DMS153 (cell line): Measurements from ENCODE around the gene PKIG.

ENCODE experiments used
- DNase-seq: peaks from one replicate; lab custom pipeline; 2025; lab: John Stamatoyannopoulos, UW

The PKIG gene

GRCh38 chr20:44596876-44597275, 14.5 kb downstream of the PKIG start:
- DNase-seq: no peak

- no peak for DNase-seq
Observed at GRCh38 chr20:44597516-44597915, 15.1 kb downstream of the PKIG start.

- DNase-seq: no peak
Observed at GRCh38 chr20:44597930-44598329, 15.6 kb downstream of the PKIG start.

DNA sequence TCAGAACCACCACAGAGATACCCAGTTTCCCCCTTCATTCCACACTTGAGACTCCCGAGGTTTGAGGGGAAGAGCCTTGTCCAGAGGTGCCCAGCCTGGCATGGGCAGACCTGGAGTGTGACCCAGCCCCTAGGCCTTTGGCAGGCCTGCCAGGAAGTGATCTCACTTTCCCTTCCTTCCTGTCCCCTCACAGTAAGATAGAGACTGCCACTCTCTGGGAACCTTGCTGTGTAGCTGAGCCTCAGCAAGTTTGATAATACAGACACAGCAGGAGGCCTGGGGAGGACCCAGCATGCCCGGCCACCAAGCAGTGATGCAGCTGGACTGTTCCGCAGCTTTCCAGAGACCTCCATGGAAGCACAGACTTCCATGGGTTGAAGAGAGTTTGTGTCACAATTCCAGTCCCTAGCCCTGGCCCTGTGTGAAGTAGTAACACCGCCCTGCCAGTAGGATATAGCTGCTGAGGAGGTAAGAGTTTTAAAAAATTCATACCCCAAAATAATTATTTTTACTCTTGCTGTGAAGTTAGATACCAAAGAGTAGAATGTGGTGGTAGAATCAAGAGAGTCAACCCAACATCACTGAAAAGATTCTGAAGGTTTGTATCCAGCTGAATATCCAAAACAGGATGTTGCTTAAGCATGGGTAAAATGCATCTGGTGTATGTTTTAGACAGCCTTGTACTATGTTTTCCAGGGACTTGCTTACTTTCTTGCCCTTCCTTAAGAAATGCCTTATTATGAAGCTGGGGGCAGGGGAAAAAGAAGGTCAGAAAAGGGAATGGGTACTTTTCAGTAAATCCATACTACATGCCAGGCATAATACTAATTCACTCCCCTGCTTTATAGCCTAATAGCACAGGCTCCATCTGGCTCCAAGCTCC, 16.3 kb downstream of the PKIG start:
- DNase-seq: no peak

DNA sequence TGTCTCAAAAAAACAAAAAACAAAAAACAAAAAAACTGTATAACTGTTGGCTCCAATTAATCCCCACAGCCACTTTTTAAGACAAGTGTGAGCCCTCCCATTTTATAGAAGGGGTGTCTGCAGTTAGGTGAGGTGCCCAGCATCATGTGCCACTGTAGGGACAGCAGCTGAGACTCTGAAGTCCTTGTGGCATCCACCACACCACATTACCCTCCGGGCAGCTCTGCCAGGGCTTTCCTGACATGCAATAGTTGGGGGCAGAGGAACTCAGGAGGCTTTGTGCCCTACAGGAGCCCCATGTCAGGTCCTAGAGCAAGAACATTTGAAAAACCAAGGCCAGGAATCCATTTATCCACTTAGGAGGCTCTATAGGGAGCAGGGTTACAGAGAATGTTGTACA, 17.3 kb downstream of the PKIG start:
- no peak for DNase-seq

DNA sequence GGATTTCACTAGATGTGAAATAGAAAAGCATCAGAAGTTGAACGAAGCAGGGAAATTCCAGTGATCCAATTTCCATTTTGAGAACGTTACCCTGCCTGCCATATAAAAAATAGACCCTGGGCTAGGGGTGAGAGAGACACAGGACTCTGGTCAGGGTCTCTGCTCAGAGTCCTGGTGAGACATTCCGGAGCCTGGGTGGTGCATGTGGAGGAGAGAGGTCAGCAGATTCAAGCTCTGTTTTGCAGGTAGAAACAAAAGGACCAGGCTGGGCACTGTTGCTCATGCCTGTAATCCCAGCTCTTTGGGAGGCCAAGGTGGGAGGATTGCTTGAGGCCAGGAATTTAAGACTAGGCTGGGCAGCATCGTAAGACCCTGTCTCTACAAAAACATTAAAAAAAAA, 17.9 kb downstream of the PKIG start:
- DNase-seq: no peak

DNA sequence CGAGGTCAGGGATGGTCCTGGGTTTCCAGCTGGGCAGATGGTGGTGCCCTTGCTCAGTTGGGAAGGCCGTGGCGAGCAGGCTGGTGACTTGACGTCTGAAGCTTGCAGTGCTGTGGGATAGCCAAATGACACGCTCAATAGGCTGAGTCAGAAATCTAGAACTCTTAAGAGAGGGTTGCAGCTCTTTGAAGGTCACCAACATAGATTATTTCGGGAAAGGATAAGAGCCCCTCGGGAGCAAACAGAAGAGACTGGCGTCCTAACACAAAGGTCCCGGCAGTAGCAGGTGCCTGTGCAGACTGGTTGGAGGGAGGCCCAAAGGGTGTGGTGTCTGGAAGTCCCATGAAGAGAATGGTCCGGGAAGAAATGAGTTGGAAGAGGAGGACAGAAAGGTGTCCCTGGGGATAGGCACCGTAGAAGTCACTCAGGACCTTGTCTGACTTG, 18.4 kb downstream of the PKIG start:
- no peak for DNase-seq

DNA sequence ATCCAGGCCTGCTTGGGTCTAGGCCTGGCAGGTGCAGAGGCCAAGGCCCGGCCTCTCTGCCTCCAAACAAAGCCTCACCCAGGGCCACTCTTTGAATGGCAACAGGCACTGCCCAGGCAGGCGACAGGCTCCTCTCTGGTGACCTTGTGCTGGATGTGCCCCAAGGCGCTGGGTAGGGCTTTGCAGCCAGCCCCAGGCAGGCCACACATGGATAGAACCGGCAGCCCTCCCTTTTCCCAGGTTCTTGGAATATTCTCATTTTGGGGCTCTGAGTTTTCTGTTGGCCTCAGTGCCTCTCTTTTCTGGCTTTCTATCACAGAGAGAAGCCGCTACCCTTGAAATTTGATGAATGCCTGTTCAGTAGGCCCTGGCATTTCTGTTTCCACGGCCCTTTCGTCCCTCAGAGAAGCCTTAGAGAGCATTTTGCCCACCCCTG, 18.9 kb downstream of the PKIG start:
- no peak for DNase-seq

GRCh38 chr20:44601801-44602204, 19.4 kb downstream of the PKIG start:
- no peak for DNase-seq

- no peak for DNase-seq
Observed at GRCh38 chr20:44603327-44603726, 20.9 kb downstream of the PKIG start.

GRCh38 chr20:44606725-44607441, 24.5 kb downstream of the PKIG start:
- no peak for DNase-seq

DNA sequence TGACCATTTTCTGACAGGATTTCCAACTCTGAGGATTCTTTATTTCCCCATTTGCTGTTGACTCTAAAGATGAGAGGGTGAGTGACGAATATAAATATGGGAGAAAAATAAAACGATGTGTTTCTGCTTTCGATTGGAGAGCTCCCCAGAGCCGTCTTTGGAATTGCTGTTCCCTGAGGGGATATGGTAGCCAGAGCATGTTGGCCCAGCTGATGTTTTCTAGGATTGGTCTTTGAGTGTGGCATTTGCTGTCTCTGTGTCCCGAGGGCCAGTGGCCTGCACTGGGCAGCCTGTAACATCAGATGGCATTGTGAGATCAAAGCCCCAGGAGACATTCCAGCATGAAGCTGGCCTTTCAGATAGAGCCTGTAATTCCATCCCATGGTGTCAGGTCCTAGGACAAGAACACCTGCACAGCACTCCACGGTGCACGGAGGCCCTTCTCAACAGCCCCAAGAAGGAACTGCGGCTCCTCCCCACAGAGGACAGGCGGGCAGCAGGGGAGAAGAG, 26.7 kb downstream of the PKIG start:
- no peak for DNase-seq

GRCh38 chr20:44609516-44610312, 27.3 kb downstream of the PKIG start:
- DNase-seq: peak; percentile 69

GRCh38 chr20:44610313-44610962, 28.1 kb downstream of the PKIG start:
- no peak for DNase-seq

DNA sequence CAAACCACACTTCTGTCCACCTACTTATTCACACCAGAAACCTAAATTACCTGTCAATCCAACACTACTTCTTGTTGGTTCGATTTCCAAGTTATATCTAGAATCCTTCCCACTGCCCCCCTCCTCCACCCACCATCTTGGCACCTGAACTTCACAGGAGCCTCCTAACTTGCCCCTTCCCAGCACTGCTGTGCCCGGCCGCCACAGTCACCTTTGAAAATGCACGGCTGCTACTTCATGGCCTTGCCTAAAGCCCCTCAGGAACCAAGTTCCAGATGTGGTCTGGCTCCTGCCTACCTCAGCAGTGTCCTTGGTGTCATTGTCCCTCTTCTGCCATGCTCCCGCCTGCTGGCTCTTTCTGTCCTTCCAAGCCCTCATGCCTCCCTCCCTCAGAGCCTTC, 31.2 kb downstream of the PKIG start:
- DNase-seq: no peak

DNA sequence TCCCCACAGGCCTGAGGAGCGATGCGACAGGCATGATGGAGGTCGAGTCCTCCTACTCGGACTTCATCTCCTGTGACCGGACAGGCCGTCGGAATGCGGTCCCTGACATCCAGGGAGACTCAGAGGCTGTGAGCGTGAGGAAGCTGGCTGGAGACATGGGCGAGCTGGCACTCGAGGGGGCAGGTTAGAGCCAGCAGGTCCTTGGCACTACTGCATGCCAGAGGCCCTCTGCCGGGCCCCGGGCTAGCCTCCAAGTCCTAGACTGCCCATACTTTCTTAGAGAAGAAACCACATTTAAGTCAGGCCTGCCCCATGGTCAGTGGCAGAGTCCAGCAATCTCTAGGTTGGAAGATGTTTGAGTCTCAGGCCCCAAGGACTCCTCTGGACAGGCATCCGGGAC, 32.1 kb downstream of the PKIG start:
- no peak for DNase-seq

DNA sequence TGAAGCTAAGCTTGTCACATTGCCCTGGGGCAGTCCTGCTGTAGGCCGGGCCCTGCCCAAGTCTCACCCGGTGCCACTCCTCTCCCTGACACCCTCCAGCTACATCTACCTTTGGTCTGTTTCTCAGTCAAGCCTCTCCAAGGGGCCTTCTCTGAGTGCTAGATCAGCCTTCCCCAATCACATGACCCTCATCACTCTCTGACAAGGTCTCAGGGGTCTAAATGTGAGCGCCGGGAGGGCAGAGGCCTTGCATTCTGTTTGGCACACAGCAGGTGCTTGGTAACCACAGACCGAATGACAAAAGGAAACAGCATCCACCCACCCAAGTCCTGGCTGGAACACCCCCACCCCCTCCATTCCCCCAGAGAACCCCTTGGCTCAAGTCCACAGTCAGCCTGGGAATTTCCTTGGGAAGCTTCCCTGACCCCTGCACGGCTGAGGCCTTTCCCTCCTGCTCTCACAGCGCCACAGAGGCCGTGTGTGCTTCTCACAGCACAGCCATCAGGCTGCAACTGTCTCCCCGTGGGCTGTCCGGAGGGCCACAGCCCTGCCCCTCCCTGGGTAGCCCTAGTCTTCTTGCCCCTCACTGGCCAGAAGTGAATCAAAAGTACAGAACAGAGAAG, 32.9 kb downstream of the PKIG start:
- DNase-seq: no peak

DNA sequence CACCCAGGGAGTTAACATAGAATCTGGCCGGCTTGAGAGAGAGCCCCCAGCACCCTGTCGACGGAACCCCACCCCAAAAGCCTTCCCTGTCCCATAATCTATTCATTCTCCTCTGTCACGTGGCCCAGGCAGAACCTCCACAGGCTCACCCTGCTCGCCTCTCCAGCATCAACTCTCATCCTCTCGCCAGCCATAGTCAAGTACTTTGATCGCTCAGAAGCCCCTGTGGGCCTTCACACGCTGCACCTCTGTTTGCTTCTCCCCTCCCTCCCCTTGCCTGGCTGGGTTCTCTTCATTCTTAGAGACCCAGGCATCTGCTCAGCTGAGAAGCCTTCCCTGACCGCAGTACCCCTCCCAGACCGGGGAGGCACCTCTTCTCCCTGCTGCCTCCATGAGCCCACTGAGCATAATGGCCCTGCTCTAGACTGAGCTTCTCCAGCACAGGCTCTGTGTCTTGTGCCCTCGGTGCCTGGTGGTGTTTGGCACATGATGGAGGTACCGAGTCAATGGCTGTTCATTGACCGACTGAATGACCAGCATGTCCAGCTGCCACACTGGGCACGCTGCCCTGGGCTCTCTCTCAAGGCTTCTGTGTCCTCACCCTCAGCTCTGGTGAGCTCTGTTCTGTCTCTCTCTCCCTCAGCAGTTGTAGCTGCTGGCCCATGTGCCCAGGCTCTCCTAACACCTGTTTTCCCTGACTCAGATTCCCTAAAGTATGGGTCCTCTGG, 33.7 kb downstream of the PKIG start:
- DNase-seq: no peak

- DNase-seq: no peak
Observed at GRCh38 chr20:44616604-44616964, 34.2 kb downstream of the PKIG start.

DNA sequence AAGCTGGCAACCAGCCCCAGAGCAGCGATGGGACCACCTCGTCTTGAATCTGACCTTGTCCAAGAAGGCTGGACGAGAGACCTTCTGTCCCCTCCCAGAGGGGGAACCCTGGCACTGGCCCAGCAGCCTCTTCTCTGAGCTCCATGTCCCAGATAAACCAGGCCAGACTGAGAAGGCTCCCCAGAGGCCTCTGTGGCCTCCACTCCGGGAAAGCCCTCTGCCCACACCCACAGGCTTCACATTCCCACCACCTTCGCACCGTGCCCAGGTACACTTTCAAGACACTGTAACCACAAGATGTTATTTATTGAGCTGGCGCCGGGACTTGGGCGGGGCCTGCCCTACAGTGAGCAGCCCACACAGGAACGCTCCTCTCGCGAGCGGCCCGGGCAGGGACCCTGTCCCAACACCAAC, 35.9 kb downstream of the PKIG start:
- DNase-seq: no peak

DNA sequence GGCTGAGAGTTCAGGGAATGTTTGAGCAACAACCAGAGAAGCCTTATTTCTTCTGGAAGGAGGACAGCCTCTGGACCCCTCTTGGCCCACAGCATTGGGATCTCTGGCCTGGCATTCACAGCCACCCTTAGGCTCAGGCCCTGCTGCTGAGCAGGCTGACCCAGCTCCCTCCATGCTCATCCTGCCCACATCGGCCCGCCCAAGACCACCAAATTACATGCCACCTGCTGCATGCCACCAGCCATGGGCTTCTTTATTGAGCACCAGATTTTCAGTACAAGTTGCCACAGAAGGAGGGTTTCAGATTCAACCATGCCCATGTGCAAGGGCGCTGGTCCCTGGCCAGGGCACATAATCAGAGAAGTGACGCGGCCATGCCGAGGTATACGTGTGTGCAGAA, 36.9 kb downstream of the PKIG start:
- DNase-seq: no peak
